Panc1 (cell line): Measurements from ENCODE around the gene COQ2. TPM values are rescaled to one million over a fixed set of nuclear protein-coding genes. Genes with fewer than 3 reads are reported as not detected.

Source experiments
- ATAC-seq: fragments of 200-7000 bp; cut with Tn5 transposase; 2 replicates; pipeline ENCODE4 v1.9.1; 2020; ENCODE audit warnings: mild to moderate bottlenecking, moderate library complexity
- BruUV-seq: library from RNA; stranded (reverse); fragments of 400-500 nt; replicated peaks from 2 replicates; lab custom pipeline; 2021; lab: Mats Ljungman, UMichigan
- CTCF ChIA-PET: fragments of 300-600 bp; sonication (Branson Sonifier 250); formaldehyde crosslinking; loops from one replicate; lab custom pipeline; 2022; ENCODE audit warnings: antibody characterized with exemption; lab: Charles Lee
- POLR2A ChIA-PET: fragments of 300-600 bp; sonication (Branson Sonifier 250); formaldehyde crosslinking; loops from one replicate; lab custom pipeline; 2022; ENCODE audit warnings: antibody characterized with exemption; lab: Charles Lee
- DNase-seq: peaks from one replicate; pipeline ENCODE4 v3.0.0-alpha.2; 2010; ENCODE audit warnings: low read depth, low spot score
- H3K27ac ChIP-seq: 2 replicates; pipeline ENCODE4 v1.5.1; 2011; ENCODE audit warnings: mild to moderate bottlenecking, low read length, inconsistent platforms
- H3K27me3 ChIP-seq: fragments of 200-500 bp; sonication (Bioruptor generic); 2 replicates; pipeline ENCODE4 v1.6.0; 2014; ENCODE audit warnings: low read length, inconsistent platforms; ENCODE audit not compliant: control insufficient read depth, insufficient read depth
- H3K36me3 ChIP-seq: fragments of 200-500 bp; sonication (Bioruptor generic); 2 replicates; pipeline ENCODE4 v1.5.1; 2014; ENCODE audit warnings: inconsistent platforms, mild to moderate bottlenecking, low read length, moderate library complexity; ENCODE audit not compliant: control insufficient read depth, insufficient read depth
- H3K4me1 ChIP-seq: 2 replicates; pipeline ENCODE4 v1.5.1; 2011; ENCODE audit warnings: inconsistent platforms, mild to moderate bottlenecking, low read length, moderate library complexity; ENCODE audit not compliant: control insufficient read depth, insufficient read depth
- H3K4me3 ChIP-seq, 2 experiments: 2 replicates each; pipeline ENCODE4 v1.5.1; 2011 to 2012; ENCODE audit warnings: low read depth in 2 of 2, low read length in 2 of 2, mild to moderate bottlenecking in 2 of 2, inconsistent platforms in 1 of 2, moderate library complexity in 1 of 2
- H3K9me3 ChIP-seq: fragments of 200-500 bp; sonication (Bioruptor generic); 2 replicates; pipeline ENCODE4 v1.5.1; 2014; ENCODE audit warnings: low read depth, mild to moderate bottlenecking, inconsistent platforms, low read length, moderate library complexity; ENCODE audit not compliant: control insufficient read depth, insufficient read depth
- CTCF ChIP-seq: fragments of 450-650 bp; IDR thresholded peaks from 2 replicates; pipeline ENCODE4 v1.5.1; 2017; ENCODE audit warnings: mild to moderate bottlenecking
- POLR2AphosphoS5 ChIP-seq: IDR thresholded peaks from 2 replicates; pipeline ENCODE4 v1.6.1; 2012; ENCODE audit warnings: mild to moderate bottlenecking, low read depth, low read length, moderate library complexity
- SIN3A ChIP-seq: IDR thresholded peaks from 2 replicates; pipeline ENCODE4 v1.6.1; 2012; ENCODE audit warnings: low read depth, mild to moderate bottlenecking, low read length, moderate library complexity, borderline replicate concordance; ENCODE audit not compliant: insufficient read depth
- TCF7L2 ChIP-seq: IDR thresholded peaks from 2 replicates; pipeline ENCODE4 v1.6.1; 2011; ENCODE audit warnings: mild to moderate bottlenecking, low read depth, low read length, inconsistent platforms
- in situ Hi-C: cut with HindIII; loops from 2 replicates; pipeline ENCODE4 v1.10.0; 2016; ENCODE audit warnings: low sequenced_read_pairs, low pct_unique_long_range_greater_than_20kb
- intact Hi-C: fragments of 100-400 bp; cut with micrococcal nuclease; formaldehyde crosslinking; loops from one replicate; pipeline ENCODE4 v1.10.0; 2022; ENCODE audit not compliant: unreplicated experiment
- total RNA-seq: library from RNA; stranded (reverse); gene quantifications from one replicate; pipeline ENCODE4 v1.2.1, GENCODE V29; 2021; ENCODE audit not compliant: unreplicated experiment
- TF ChIP-seq, protein P1 (sequence below), 2 experiments: IDR thresholded peaks; 2 replicates each; pipeline ENCODE4 v1.6.1; 2011 to 2012; ENCODE audit warnings: low read depth in 2 of 2, control low read depth in 1 of 2, low read length in 1 of 2, mild to moderate bottlenecking in 1 of 2, moderate library complexity in 1 of 2; ENCODE audit not compliant: insufficient read depth in 1 of 2

Gene COQ2
- total RNA-seq, 1 experiment from 2014 or later = 28.1 TPM

DNA sequence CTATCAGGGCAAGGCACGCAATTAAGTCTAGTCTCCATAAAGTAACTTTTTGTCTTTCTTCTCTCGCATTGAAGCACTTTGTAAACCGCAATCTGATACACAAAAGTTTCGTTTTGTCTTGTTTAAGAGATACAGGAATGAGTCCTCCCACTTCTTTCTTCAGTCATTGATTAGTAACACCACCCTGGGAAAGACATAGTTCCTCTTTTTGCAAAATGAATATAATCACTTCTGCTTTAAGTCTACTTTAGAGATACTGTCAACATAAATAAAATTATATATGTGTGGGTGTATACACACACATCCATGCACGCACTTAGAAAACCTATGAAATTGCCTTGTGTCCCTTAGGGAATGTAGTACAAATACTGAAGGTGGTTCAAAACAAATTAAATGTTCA lies 11.7 kb downstream of the COQ2 start:
- CTCF ChIA-PET = interaction anchor here (0.5 kb wide), 1 partner anchor 12 kb away, joined by 3 read pairs; the partner anchor contains the start of gene COQ2
- H3K4me1 ChIP-seq = peaks cover 3% of the 10 kb centered on the region; the same call in 1 of the 2 replicates
- in situ Hi-C loops (no loop called here), intact Hi-C loops (no loop called here)
- ATAC-seq (no peak), DNase-seq (no peak)
- TF ChIP-seq, protein P1, sequence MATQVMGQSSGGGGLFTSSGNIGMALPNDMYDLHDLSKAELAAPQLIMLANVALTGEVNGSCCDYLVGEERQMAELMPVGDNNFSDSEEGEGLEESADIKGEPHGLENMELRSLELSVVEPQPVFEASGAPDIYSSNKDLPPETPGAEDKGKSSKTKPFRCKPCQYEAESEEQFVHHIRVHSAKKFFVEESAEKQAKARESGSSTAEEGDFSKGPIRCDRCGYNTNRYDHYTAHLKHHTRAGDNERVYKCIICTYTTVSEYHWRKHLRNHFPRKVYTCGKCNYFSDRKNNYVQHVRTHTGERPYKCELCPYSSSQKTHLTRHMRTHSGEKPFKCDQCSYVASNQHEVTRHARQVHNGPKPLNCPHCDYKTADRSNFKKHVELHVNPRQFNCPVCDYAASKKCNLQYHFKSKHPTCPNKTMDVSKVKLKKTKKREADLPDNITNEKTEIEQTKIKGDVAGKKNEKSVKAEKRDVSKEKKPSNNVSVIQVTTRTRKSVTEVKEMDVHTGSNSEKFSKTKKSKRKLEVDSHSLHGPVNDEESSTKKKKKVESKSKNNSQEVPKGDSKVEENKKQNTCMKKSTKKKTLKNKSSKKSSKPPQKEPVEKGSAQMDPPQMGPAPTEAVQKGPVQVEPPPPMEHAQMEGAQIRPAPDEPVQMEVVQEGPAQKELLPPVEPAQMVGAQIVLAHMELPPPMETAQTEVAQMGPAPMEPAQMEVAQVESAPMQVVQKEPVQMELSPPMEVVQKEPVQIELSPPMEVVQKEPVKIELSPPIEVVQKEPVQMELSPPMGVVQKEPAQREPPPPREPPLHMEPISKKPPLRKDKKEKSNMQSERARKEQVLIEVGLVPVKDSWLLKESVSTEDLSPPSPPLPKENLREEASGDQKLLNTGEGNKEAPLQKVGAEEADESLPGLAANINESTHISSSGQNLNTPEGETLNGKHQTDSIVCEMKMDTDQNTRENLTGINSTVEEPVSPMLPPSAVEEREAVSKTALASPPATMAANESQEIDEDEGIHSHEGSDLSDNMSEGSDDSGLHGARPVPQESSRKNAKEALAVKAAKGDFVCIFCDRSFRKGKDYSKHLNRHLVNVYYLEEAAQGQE (IDR thresholded peaks at IDR 0.05; ENCODE audit: insufficient read depth in 1 of 2, low read depth in 2 of 2, low read length in 1 of 2) = no peak
- TF ChIP-seq TCF7L2 (no peak), SIN3A (no peak), CTCF (no peak), POLR2AphosphoS5 (no peak)
- BruUV-seq = no TSS peak
- no peaks in the 10 kb centered on the region for H3K9me3 ChIP-seq
- POLR2A ChIA-PET = no interaction called here
- H3K36me3 ChIP-seq = peaks cover 11% of the 10 kb centered on the region; the same call in 1 of the 2 replicates
- no peak overlapping the region for H3K4me3 ChIP-seq
- H3K27me3 ChIP-seq = no peaks in the 10 kb centered on the region
- H3K27ac ChIP-seq = peak overlapping the region; percentile 44; the same call in 1 of the 2 replicates

- in situ Hi-C loops = no loop called here
- H3K36me3 ChIP-seq = peaks cover 13% of the 10 kb centered on the region; the same call in 1 of the 2 replicates
These were observed 15.3 kb downstream of the COQ2 start for GRCh38 chr4:83269256-83269655.

More at GRCh38 chr4:83269256-83269655, 15.3 kb downstream of the COQ2 start:
- Histone ChIP-seq H3K9me3 (no peaks in the 10 kb centered on the region), H3K27me3 (no peaks in the 10 kb centered on the region), H3K4me1 (peaks cover 5% of the 10 kb centered on the region; the same call in 1 of the 2 replicates), H3K4me3 (no peak overlapping the region), H3K27ac (peak overlapping the region; percentile 69; the same call in 1 of the 2 replicates)
- DNase-seq (no peak), ATAC-seq (no peak)
- POLR2A ChIA-PET = no interaction called here
- intact Hi-C loops = no loop called here
- TF ChIP-seq POLR2AphosphoS5 (no peak), TCF7L2 (no peak), CTCF (no peak), SIN3A (no peak)
- TF ChIP-seq, protein P1 (IDR thresholded peaks at IDR 0.05; ENCODE audit: insufficient read depth in 1 of 2, low read depth in 2 of 2, low read length in 1 of 2) = no peak
- BruUV-seq = no TSS peak
- CTCF ChIA-PET = no interaction called here
